ENCODE results near the gene SLC39A11.

Gene SLC39A11

DNA sequence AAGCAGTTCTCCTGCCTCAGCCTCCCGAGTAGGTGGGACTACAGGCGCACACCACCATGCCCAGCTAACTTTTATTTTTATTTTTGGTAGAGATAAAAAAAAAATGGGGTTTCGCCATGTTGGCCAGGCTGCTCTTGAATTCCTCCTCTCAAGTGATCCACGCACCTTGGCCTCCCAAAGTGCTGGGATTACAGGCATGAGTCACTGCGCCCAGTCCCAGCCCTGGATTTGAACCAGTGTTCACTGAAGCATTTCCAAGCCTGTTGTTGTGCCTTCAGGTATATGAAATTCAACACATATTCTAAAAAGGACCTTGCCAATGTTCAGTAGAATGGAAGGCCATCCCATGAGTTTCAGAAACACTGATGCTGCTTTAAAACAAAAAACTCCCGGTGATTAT is 165.3 kb downstream of the SLC39A11 start:
- TF ChIP-seq TEAD4 (IDR thresholded peaks at IDR 0.05) (peak; percentile 49), CREB1 (IDR thresholded peaks at IDR 0.05; ENCODE audit: low read depth) (no peak), RAD21 (IDR thresholded peaks at IDR 0.05; ENCODE audit: low read depth) (no peak), FOXM1 (IDR thresholded peaks at IDR 0.05; ENCODE audit: borderline replicate concordance, low read depth) (no peak), TCF12 (IDR thresholded peaks at IDR 0.05; ENCODE audit: low read depth) (no peak), ZBTB7A (IDR thresholded peaks at IDR 0.05; ENCODE audit: low read depth) (no peak), EGR1 (IDR thresholded peaks at IDR 0.05) (no peak)
- TF ChIP-seq, protein P1, sequence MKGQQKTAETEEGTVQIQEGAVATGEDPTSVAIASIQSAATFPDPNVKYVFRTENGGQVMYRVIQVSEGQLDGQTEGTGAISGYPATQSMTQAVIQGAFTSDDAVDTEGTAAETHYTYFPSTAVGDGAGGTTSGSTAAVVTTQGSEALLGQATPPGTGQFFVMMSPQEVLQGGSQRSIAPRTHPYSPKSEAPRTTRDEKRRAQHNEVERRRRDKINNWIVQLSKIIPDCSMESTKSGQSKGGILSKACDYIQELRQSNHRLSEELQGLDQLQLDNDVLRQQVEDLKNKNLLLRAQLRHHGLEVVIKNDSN (IDR thresholded peaks at IDR 0.05): no peak

- TF ChIP-seq TAF1 (IDR thresholded peaks at IDR 0.05; ENCODE audit: low read depth): no peak
- TF ChIP-seq YY1 (IDR thresholded peaks at IDR 0.05; ENCODE audit: low read depth): no peak
- no peak for TF ChIP-seq RAD21 (IDR thresholded peaks at IDR 0.05; ENCODE audit: low read depth)
- no peak for TF ChIP-seq ZBTB7A (IDR thresholded peaks at IDR 0.05; ENCODE audit: low read depth)
- TF ChIP-seq CREB1 (IDR thresholded peaks at IDR 0.05; ENCODE audit: low read depth): no peak
- TF ChIP-seq REST (IDR thresholded peaks at IDR 0.05; ENCODE audit: low read depth): no peak
Measured at GRCh38 chr17:72926171-72926570, 166.3 kb downstream of the SLC39A11 start.

DNA sequence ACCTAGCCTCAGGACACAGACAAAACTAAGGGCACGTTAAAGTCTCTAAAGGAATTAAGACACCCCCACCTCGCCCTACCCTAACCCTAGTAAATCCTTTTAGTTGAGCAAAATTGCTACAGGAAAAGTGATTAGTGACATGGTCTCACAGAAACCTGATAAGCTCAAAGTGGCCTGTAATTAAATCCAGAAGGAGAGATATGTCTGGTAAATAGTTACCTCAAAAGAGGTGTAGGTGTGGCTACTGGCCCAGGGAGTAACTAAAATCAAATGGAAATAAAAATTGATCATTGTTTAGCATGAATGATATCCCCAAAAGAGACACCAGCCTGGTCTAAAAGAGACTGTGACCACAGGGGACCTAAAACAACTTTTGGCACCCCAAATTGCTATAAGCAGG is 168.3 kb downstream of the SLC39A11 start:
- TF ChIP-seq, protein P1 (IDR thresholded peaks at IDR 0.05): no peak
- TF ChIP-seq TAF1 (IDR thresholded peaks at IDR 0.05; ENCODE audit: low read depth): no peak
- no peak for TF ChIP-seq TCF12 (IDR thresholded peaks at IDR 0.05; ENCODE audit: low read depth)
- TF ChIP-seq NFIC (IDR thresholded peaks at IDR 0.05): no peak
- TF ChIP-seq ZBTB7A (IDR thresholded peaks at IDR 0.05; ENCODE audit: low read depth): no peak
- no peak for TF ChIP-seq FOXM1 (IDR thresholded peaks at IDR 0.05; ENCODE audit: borderline replicate concordance, low read depth)
- no peak for TF ChIP-seq EP300 (IDR thresholded peaks at IDR 0.05; ENCODE audit: borderline replicate concordance)
- TF ChIP-seq EGR1 (IDR thresholded peaks at IDR 0.05): no peak
- no peak for TF ChIP-seq REST (IDR thresholded peaks at IDR 0.05; ENCODE audit: low read depth)
- TF ChIP-seq CREB1 (IDR thresholded peaks at IDR 0.05; ENCODE audit: low read depth): no peak
- no peak for TF ChIP-seq TEAD4 (IDR thresholded peaks at IDR 0.05)

DNA sequence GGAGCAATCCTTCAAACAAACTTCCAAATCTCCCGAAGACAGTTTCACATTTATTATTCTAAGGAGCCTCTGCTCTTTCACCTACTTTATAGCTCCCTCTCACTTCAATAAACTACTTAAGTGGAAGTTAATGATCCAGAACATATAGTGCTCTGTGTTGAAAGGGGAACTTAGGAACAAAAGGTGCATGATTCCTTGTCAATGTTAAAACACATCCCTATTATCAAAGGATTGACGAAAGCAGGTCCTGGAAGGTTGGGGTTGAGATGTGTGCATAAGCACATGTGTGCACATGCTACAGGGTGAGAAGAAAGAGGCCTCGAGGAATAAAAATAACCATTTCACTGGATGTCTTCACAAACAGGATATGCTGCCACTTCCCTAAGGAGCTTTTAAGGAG is 170.3 kb downstream of the SLC39A11 start:
- no peak for TF ChIP-seq YY1 (IDR thresholded peaks at IDR 0.05; ENCODE audit: low read depth)
- no peak for TF ChIP-seq RAD21 (IDR thresholded peaks at IDR 0.05; ENCODE audit: low read depth)
- no peak for TF ChIP-seq ZBTB7A (IDR thresholded peaks at IDR 0.05; ENCODE audit: low read depth)
- TF ChIP-seq TAF1 (IDR thresholded peaks at IDR 0.05; ENCODE audit: low read depth): no peak
- TF ChIP-seq, protein P2, sequence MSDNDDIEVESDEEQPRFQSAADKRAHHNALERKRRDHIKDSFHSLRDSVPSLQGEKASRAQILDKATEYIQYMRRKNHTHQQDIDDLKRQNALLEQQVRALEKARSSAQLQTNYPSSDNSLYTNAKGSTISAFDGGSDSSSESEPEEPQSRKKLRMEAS (IDR thresholded peaks at IDR 0.05): 0 out of 2 replicates have a peak, but pooled peaks have one; percentile 26
- TF ChIP-seq TCF12 (IDR thresholded peaks at IDR 0.05; ENCODE audit: low read depth): no peak
- TF ChIP-seq CREB1 (IDR thresholded peaks at IDR 0.05; ENCODE audit: low read depth): no peak

DNA sequence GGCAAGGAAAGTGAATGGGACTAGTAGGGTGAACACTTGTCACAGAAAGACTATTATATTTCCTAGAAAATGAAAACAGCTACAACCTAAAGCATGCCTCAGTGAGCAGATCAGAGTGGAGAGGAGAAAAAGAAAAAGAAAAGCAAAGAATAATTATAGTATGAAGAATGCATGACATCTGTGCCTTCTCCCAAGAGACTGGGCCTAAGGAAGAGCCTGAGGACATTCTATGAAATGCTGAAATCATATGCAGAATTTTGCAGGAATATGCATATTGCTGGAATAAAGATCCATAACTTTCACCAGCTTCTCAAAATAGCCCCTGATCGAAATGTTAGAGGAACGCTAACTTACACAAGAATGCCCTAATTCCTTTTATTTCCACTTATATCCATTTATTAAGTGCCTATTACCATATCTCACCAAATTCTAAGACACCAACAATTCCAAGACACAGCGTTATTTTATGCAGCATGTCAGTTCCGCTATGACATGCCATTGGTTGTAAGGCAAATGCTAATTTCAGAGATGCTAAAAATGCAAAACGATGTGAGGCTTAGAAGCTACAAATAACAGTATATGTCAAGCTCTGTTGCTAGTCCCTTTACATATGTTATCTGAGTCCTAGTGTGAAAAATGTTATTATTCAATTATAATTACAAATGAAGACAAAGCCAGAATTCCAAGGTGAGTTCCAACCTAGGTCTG is 171.0 kb downstream of the SLC39A11 start:
- TF ChIP-seq RAD21 (IDR thresholded peaks at IDR 0.05; ENCODE audit: low read depth): no peak
- no peak for TF ChIP-seq TCF12 (IDR thresholded peaks at IDR 0.05; ENCODE audit: low read depth)
- no peak for TF ChIP-seq EGR1 (IDR thresholded peaks at IDR 0.05)
- TF ChIP-seq, protein P1 (IDR thresholded peaks at IDR 0.05): no peak
- TF ChIP-seq TEAD4 (IDR thresholded peaks at IDR 0.05): no peak
- TF ChIP-seq FOXM1 (IDR thresholded peaks at IDR 0.05; ENCODE audit: borderline replicate concordance, low read depth): no peak
- TF ChIP-seq REST (IDR thresholded peaks at IDR 0.05; ENCODE audit: low read depth): no peak
- TF ChIP-seq NFIC (IDR thresholded peaks at IDR 0.05): no peak
- TF ChIP-seq, protein P2 (IDR thresholded peaks at IDR 0.05): no peak
- no peak for TF ChIP-seq TAF1 (IDR thresholded peaks at IDR 0.05; ENCODE audit: low read depth)
- TF ChIP-seq EP300 (IDR thresholded peaks at IDR 0.05; ENCODE audit: borderline replicate concordance): no peak
- no peak for TF ChIP-seq CREB1 (IDR thresholded peaks at IDR 0.05; ENCODE audit: low read depth)
- TF ChIP-seq ZBTB7A (IDR thresholded peaks at IDR 0.05; ENCODE audit: low read depth): no peak
- TF ChIP-seq YY1 (IDR thresholded peaks at IDR 0.05; ENCODE audit: low read depth): no peak
